CD14-positive monocyte (primary cell): ENCODE data around the gene CACNA1E. TPM values are rescaled to one million over a fixed set of nuclear protein-coding genes. Genes with fewer than 3 reads are reported as not detected.

Source experiments
- DNase-seq, 3 donors: peaks; one replicate each; pipeline ENCODE4 v3.0.0-alpha.2; 2011 to 2022
- H2AFZ ChIP-seq: 2 replicates; pipeline ENCODE4 v1.6.0; 2012; ENCODE audit warnings: mild to moderate bottlenecking, low read depth, low read length, inconsistent platforms; ENCODE audit not compliant: insufficient read depth, poor library complexity, severe bottlenecking
- H3K27ac ChIP-seq, 2 donors: 1 replicate in 1 of 2; 2 replicates in 1 of 2; pipeline ENCODE4 v1.5.1; 2012 to 2013; ENCODE audit warnings: low read length in 2 of 2, control low read depth in 1 of 2, inconsistent platforms in 1 of 2, low read depth in 1 of 2, mild to moderate bottlenecking in 1 of 2
- H3K27me3 ChIP-seq, 2 donors: one replicate each; pipeline versions ENCODE4 v1.6.0 to v1.6.1; 2011 to 2013; ENCODE audit warnings: low read length in 2 of 2; ENCODE audit not compliant: control insufficient read depth in 2 of 2, insufficient read depth in 2 of 2
- H3K36me3 ChIP-seq, 2 donors: replicated peaks in 1 of 2; 1 replicate in 1 of 2; 2 replicates in 1 of 2; pipeline versions ENCODE4 v1.5.1 to v1.6.1; 2012 to 2013; ENCODE audit warnings: low read length in 2 of 2, control low read depth in 1 of 2, inconsistent platforms in 1 of 2, mild to moderate bottlenecking in 1 of 2; ENCODE audit not compliant: insufficient read depth in 2 of 2, control insufficient read depth in 1 of 2
- H3K4me1 ChIP-seq, 2 donors: 1 replicate in 1 of 2; 2 replicates in 1 of 2; pipeline versions ENCODE4 v1.5.1 to v1.6.1; 2012 to 2013; ENCODE audit warnings: low read length in 2 of 2, control low read depth in 1 of 2, inconsistent platforms in 1 of 2, mild to moderate bottlenecking in 1 of 2, moderate library complexity in 1 of 2; ENCODE audit not compliant: insufficient read depth in 2 of 2, control insufficient read depth in 1 of 2
- H3K4me2 ChIP-seq: replicated peaks from 2 replicates; pipeline ENCODE3; 2012; ENCODE audit warnings: low read length, moderate library complexity, mild to moderate bottlenecking; ENCODE audit not compliant: poor library complexity, severe bottlenecking; ENCODE audit errors: extremely low read depth
- H3K4me3 ChIP-seq, 3 experiments: fragments of 200-600 bp in 1 of 3; sonication (generic) in 1 of 3; replicated peaks in 1 of 3; 1 replicate in 2 of 3; 2 replicates in 1 of 3; pipeline ENCODE4 v1.5.1; 2011 to 2013; ENCODE audit warnings: low read length in 3 of 3, mild to moderate bottlenecking in 3 of 3, control low read depth in 2 of 3, low read depth in 2 of 3, inconsistent platforms in 1 of 3, moderate library complexity in 1 of 3
- H3K79me2 ChIP-seq: 2 replicates; pipeline ENCODE4 v1.6.0; 2012; ENCODE audit warnings: mild to moderate bottlenecking, control low read depth, inconsistent platforms, low read length, moderate library complexity; ENCODE audit not compliant: insufficient read depth
- H3K9ac ChIP-seq: 2 replicates; pipeline ENCODE4 v1.6.0; 2017; ENCODE audit warnings: low read length, mild to moderate bottlenecking; ENCODE audit not compliant: insufficient read depth, poor library complexity, severe bottlenecking
- H3K9me3 ChIP-seq, 2 donors: replicated peaks in 1 of 2; 1 replicate in 1 of 2; 2 replicates in 1 of 2; pipeline versions ENCODE4 v1.5.1 to v1.6.1; 2012 to 2013; ENCODE audit warnings: low read length in 2 of 2, control low read depth in 1 of 2; ENCODE audit not compliant: control insufficient read depth in 1 of 2, insufficient read depth in 1 of 2
- H4K20me1 ChIP-seq: 2 replicates; pipeline ENCODE4 v1.6.0; 2012; ENCODE audit warnings: mild to moderate bottlenecking, low read length, control low read depth, moderate library complexity; ENCODE audit not compliant: insufficient read depth
- H3K27ac Mint-ChIP-seq, 7 donors: one replicate each; pipeline ENCODE4 v1.8.0; 2020; ENCODE audit warnings: mild to moderate bottlenecking in 7 of 7, mixed read lengths in 7 of 7, moderate library complexity in 6 of 7, inconsistent platforms in 2 of 7
- H3K27me3 Mint-ChIP-seq, 3 donors: one replicate each; pipeline ENCODE4 v1.8.0; 2021 to 2022; ENCODE audit warnings: low read depth in 3 of 3, mild to moderate bottlenecking in 3 of 3, mixed read lengths in 3 of 3, moderate library complexity in 3 of 3, inconsistent platforms in 1 of 3
- H3K36me3 Mint-ChIP-seq, 2 donors: one replicate each; pipeline ENCODE4 v1.8.0; 2020; ENCODE audit warnings: mixed read lengths in 2 of 2, inconsistent platforms in 1 of 2, mild to moderate bottlenecking in 1 of 2
- H3K4me1 Mint-ChIP-seq: one replicate; pipeline ENCODE4 v1.8.0; 2020; ENCODE audit warnings: mild to moderate bottlenecking, mixed read lengths
- H3K4me3 Mint-ChIP-seq, 2 donors: one replicate each; pipeline ENCODE4 v1.8.0; 2020; ENCODE audit warnings: mild to moderate bottlenecking in 2 of 2, mixed read lengths in 2 of 2, moderate library complexity in 1 of 2
- H3K9me3 Mint-ChIP-seq, 7 donors: one replicate each; pipeline ENCODE4 v1.8.0; 2020 to 2022; ENCODE audit warnings: mixed read lengths in 7 of 7, mild to moderate bottlenecking in 6 of 7, moderate library complexity in 6 of 7, inconsistent platforms in 2 of 7
- WGBS: methylation state at CpG from one replicate; pipeline ENCODE4 v1.1.5; 2013; ENCODE audit warnings: missing lambda C conversion rate; ENCODE audit not compliant: insufficient coverage; 5-methylcytosine and 5-hydroxymethylcytosine counted together
- intact Hi-C, 2 donors: fragments of 100-400 bp; cut with micrococcal nuclease; formaldehyde crosslinking; loops; one replicate each; pipeline versions ENCODE4 v1.15.0 to v1.15.1; 2023
- polyA plus RNA-seq, 3 donors: library from polyadenylated mRNA; depleted of rRNA in 1 of 3; unstranded in 2 of 3; stranded (reverse) in 1 of 3; fragments of 300-500 nt in 2 of 3; fragments of >200 nt in 1 of 3; fragmentation: Illumina TruSeq in 2 of 3; gene quantifications; 1 replicate in 2 of 3; 2 replicates in 1 of 3; pipeline ENCODE4 v1.2.3, GENCODE V29; 2012 to 2021
- TF ChIP-seq, protein P1 (sequence below): fragments of 200-600 bp; IDR thresholded peaks from one replicate; pipeline ENCODE4 v1.8.0; 2022; ENCODE audit warnings: antibody characterized with exemption, mild to moderate bottlenecking

The CACNA1E gene
- polyA plus RNA-seq, 3 donors: 0.04 TPM; not detected in 2

DNA sequence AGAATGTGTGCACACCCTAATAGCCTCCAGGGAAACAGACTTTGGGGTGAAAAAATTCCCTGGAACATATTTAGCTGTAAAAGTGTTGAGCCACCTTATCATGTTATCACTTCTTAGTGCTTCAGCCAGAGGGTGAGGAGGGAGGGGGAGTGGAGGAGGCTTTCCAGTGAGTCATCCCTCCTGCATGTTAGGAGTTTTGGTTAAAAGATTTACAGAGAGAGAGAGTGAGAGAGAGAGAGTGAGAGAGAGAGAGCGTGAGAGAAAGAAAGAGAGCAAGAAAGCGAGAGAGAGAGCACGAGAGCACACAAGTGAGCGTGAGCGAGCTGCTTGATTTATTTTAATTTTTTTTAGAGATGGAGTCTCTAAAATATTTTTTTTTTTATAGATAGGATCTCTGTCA is 13.5 kb upstream of the CACNA1E start:
- Histone ChIP-seq H3K4me2 (no peak overlapping the region), H2AFZ (no peak overlapping the region), H3K4me3 (no peak overlapping the region), H3K27ac (no peak overlapping the region), H3K36me3 (no peaks in the 10 kb centered on the region), H3K4me1 (no peaks in the 10 kb centered on the region), H4K20me1 (no peaks in the 10 kb centered on the region), H3K79me2 (no peaks in the 10 kb centered on the region), H3K9ac (no peak overlapping the region), H3K9me3 (no peaks in the 10 kb centered on the region), H3K27me3 (peaks cover 4 to 5% of the 10 kb centered on the region in 2 donors)
- no peak for DNase-seq
- Mint-ChIP-seq H3K27me3 (peaks cover 11 to 16% (median 12%) of the 10 kb centered on the region in 3 donors), H3K4me3 (no peak overlapping the region), H3K27ac (no peak overlapping the region), H3K4me1 (peaks cover 4% of the 10 kb centered on the region), H3K9me3 (peaks cover 0 to 9% (median 4%) of the 10 kb centered on the region in 7 donors), H3K36me3 (no peaks in the 10 kb centered on the region)
- WGBS: 90% methylated on average over 2 of the region's 5 CpGs
- intact Hi-C loops: loop anchor here in 1 of 2 donors (10.0 kb wide), 1 partner anchor 205 kb away; no protein-coding TSS in a partner anchor
- TF ChIP-seq, protein P1, sequence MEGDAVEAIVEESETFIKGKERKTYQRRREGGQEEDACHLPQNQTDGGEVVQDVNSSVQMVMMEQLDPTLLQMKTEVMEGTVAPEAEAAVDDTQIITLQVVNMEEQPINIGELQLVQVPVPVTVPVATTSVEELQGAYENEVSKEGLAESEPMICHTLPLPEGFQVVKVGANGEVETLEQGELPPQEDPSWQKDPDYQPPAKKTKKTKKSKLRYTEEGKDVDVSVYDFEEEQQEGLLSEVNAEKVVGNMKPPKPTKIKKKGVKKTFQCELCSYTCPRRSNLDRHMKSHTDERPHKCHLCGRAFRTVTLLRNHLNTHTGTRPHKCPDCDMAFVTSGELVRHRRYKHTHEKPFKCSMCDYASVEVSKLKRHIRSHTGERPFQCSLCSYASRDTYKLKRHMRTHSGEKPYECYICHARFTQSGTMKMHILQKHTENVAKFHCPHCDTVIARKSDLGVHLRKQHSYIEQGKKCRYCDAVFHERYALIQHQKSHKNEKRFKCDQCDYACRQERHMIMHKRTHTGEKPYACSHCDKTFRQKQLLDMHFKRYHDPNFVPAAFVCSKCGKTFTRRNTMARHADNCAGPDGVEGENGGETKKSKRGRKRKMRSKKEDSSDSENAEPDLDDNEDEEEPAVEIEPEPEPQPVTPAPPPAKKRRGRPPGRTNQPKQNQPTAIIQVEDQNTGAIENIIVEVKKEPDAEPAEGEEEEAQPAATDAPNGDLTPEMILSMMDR: no peak

DNA sequence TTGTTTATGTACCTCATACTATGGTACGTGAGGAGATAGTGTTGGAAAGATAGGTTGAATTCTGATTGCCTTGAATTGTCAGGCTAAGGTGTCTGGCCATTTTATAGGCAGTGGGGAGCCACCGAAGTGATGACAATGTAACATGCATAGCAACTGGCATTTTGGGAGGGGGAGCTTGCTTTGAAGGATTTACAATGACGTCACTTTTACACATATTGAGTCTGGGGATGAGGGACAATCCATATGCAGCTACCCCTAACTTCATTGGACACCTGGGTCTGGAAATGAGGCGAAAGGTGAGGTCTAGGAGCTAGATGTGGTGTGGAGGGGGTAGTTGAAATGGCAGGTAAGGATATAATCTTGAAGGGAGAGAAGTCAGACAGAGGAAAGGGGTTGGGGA is 7.7 kb upstream of the CACNA1E start:
- no peak for DNase-seq
- 68% methylated on average over 2 of the region's 4 CpGs for WGBS
- Histone ChIP-seq H3K36me3 (no peaks in the 10 kb centered on the region), H4K20me1 (no peaks in the 10 kb centered on the region), H3K79me2 (no peaks in the 10 kb centered on the region), H3K4me1 (no peaks in the 10 kb centered on the region), H3K27me3 (peaks cover 10 to 12% of the 10 kb centered on the region in 2 donors), H2AFZ (no peak overlapping the region), H3K27ac (no peak overlapping the region), H3K9ac (no peak overlapping the region), H3K4me2 (no peak overlapping the region), H3K4me3 (no peak overlapping the region), H3K9me3 (no peaks in the 10 kb centered on the region)
- Mint-ChIP-seq H3K4me1 (no peaks in the 10 kb centered on the region), H3K36me3 (no peaks in the 10 kb centered on the region), H3K27ac (no peak overlapping the region), H3K27me3 (peaks cover 11 to 25% (median 11%) of the 10 kb centered on the region in 3 donors), H3K4me3 (no peak overlapping the region), H3K9me3 (no peaks in the 10 kb centered on the region)
- intact Hi-C loops: loop anchor here (5.0 to 10.0 kb wide), 2 partner anchors 199 to 582 kb away; no protein-coding TSS in a partner anchor
- TF ChIP-seq, protein P1: no peak
